Measurements from ENCODE around the gene CRELD2. TPM values are rescaled to one million over a fixed set of nuclear protein-coding genes. Genes with fewer than 3 reads are reported as not detected.

Gene CRELD2
- total RNA-seq, 6 experiments from 2014 or later, result 67.9 to 86.8 (median 78.5) TPM

- H3K27ac Mint-ChIP-seq, result peak overlapping the region; percentile 88
- DNase-seq, result no peak
- peaks cover 5% of the 10 kb centered on the region; the same call in 1 of the 2 replicates for H3K36me3 Mint-ChIP-seq (ENCODE audit: low read depth)
- no peaks in the 10 kb centered on the region for H3K9me3 Mint-ChIP-seq
- H3K27me3 Mint-ChIP-seq (ENCODE audit: insufficient read depth), result no peaks in the 10 kb centered on the region; the same call in none of the 2 replicates
- peak overlapping the region; percentile 82 for H3K4me3 Mint-ChIP-seq
- peaks cover 20% of the 10 kb centered on the region; the same call in 1 of the 2 replicates for H3K4me1 Mint-ChIP-seq (ENCODE audit: low read depth)
- TF ChIP-seq, protein P1, sequence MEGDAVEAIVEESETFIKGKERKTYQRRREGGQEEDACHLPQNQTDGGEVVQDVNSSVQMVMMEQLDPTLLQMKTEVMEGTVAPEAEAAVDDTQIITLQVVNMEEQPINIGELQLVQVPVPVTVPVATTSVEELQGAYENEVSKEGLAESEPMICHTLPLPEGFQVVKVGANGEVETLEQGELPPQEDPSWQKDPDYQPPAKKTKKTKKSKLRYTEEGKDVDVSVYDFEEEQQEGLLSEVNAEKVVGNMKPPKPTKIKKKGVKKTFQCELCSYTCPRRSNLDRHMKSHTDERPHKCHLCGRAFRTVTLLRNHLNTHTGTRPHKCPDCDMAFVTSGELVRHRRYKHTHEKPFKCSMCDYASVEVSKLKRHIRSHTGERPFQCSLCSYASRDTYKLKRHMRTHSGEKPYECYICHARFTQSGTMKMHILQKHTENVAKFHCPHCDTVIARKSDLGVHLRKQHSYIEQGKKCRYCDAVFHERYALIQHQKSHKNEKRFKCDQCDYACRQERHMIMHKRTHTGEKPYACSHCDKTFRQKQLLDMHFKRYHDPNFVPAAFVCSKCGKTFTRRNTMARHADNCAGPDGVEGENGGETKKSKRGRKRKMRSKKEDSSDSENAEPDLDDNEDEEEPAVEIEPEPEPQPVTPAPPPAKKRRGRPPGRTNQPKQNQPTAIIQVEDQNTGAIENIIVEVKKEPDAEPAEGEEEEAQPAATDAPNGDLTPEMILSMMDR (IDR thresholded peaks at IDR 0.05), result no peak
Measured at GRCh38 chr22:49962751-49963646, 44.6 kb downstream of the CRELD2 start.

DNA sequence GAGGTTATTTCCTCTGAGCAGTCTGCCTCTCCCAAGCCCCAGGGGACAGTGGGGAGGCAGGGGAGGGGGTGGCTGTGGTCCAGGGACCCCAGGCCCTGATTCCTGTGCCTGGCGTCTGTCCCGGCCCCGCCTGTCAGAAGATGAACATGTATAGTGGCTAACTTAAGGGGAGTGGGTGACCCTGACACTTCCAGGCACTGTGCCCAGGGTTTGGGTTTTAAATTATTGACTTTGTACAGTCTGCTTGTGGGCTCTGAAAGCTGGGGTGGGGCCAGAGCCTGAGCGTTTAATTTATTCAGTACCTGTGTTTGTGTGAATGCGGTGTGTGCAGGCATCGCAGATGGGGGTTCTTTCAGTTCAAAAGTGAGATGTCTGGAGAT, 45.2 kb downstream of the CRELD2 start:
- peak overlapping the region; percentile 46 for H3K27ac Mint-ChIP-seq
- H3K36me3 Mint-ChIP-seq (ENCODE audit: low read depth), result peaks cover 5% of the 10 kb centered on the region; the same call in 1 of the 2 replicates
- no peak for DNase-seq
- peaks cover 22% of the 10 kb centered on the region; the same call in 1 of the 2 replicates for H3K4me1 Mint-ChIP-seq (ENCODE audit: low read depth)
- peak overlapping the region; percentile 82 for H3K4me3 Mint-ChIP-seq
- TF ChIP-seq, protein P1 (IDR thresholded peaks at IDR 0.05), result no peak
- H3K9me3 Mint-ChIP-seq, result no peaks in the 10 kb centered on the region
- H3K27me3 Mint-ChIP-seq (ENCODE audit: insufficient read depth), result no peaks in the 10 kb centered on the region; the same call in none of the 2 replicates

- peak overlapping the region; percentile 82; the same call in 1 of the 2 replicates for H3K4me3 Mint-ChIP-seq
- DNase-seq, result no peak
- H3K4me1 Mint-ChIP-seq (ENCODE audit: low read depth), result peaks cover 21% of the 10 kb centered on the region; the same call in 1 of the 2 replicates
- TF ChIP-seq, protein P1 (IDR thresholded peaks at IDR 0.05), result no peak
- H3K9me3 Mint-ChIP-seq, result no peaks in the 10 kb centered on the region
- H3K27ac Mint-ChIP-seq, result peak overlapping the region; percentile 46
- no peaks in the 10 kb centered on the region; the same call in none of the 2 replicates for H3K27me3 Mint-ChIP-seq (ENCODE audit: insufficient read depth)
- peaks cover 5% of the 10 kb centered on the region; the same call in 1 of the 2 replicates for H3K36me3 Mint-ChIP-seq (ENCODE audit: low read depth)
Measured at GRCh38 chr22:49964136-49965090, 46.0 kb downstream of the CRELD2 start.

GRCh38 chr22:49965091-49966040, 46.9 kb downstream of the CRELD2 start:
- Mint-ChIP-seq H3K4me3 (no peak overlapping the region), H3K9me3 (no peaks in the 10 kb centered on the region), H3K27ac (peak overlapping the region; percentile 26; the same call in 1 of the 2 replicates), H3K4me1 (ENCODE audit: low read depth) (peaks cover 20% of the 10 kb centered on the region), H3K27me3 (ENCODE audit: insufficient read depth) (no peaks in the 10 kb centered on the region; the same call in none of the 2 replicates), H3K36me3 (ENCODE audit: low read depth) (peaks cover 5% of the 10 kb centered on the region; the same call in 1 of the 2 replicates)
- DNase-seq, result no peak
- TF ChIP-seq, protein P1 (IDR thresholded peaks at IDR 0.05), result no peak

Measured in HFFc6 (cell line).